HPDE6-E6E7 (cell line): ENCODE measurements around the gene ZBTB4.

Experiments
- DNase-seq: peaks from one replicate; pipeline ENCODE4 v3.0.0; 2011; ENCODE audit warnings: missing footprints; ENCODE audit errors: extremely low spot score

The ZBTB4 gene

GRCh38 chr17:7479213-7480088, at the start of gene ZBTB4:
Gene ZBTB4, minus strand, starts transcription at chr17:7479631. Its CDS starts 12,830 bp downstream, at chr17:7466801.
- DNase-seq, result no peak

GRCh38 chr17:7528842-7529241, 49.4 kb upstream of the ZBTB4 start:
- DNase-seq, result no peak

DNA sequence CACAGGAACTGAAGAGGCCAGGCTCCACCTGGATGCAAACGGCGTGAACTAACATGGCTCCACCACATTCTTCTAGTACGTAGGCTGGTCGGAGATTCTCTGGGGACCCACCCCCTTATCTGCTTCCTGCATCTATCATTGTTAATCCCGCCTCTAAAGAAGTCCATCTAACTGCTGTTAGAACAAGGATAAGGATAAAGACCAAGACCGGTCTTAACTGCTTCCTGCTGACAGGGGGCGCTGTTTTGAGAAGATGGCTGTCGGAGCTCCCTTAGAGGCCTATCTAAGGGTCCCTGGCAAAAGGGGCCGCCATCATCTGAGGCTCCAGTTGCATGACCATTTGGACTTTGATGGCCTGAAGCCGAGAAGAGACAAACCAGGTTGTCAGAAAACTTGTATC, 43.6 kb upstream of the ZBTB4 start:
- no peak for DNase-seq

DNA sequence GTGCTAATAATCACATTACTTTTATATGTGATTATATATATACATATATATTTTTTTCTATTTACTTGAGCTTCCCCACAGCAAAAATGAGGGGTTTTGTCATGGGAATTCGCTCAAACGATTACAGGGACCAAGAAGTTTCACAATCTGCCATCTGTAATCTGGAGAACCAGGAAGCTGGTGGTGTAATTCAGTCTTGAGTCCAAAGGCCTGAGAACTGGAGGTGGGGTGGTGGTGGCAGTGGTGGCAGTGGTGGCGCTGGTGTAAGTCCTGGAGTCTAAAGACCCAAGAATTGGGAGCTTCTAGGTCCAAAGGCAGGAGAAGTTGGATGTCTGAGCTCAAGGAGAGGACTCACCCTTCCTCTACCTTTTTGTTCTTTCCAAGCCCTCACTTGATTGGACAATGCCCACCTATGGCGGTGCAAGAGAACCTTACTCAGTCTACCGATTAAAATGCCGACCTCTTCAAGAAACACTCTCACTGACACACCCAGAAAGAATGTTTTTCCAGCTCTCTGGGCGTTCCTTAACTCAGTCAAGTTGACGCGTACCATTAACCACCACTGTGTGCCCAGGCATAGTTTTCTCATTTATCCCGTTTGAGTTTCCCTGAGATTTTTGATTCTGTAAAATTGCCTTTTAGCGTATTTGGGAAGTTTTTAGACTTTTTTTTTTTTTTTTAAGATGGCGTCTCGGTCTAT, 36.6 kb upstream of the ZBTB4 start:
- DNase-seq, result no peak

- no peak for DNase-seq
Observed at GRCh38 chr17:7513850-7514419, 34.5 kb upstream of the ZBTB4 start.

GRCh38 chr17:7512824-7513540, 33.6 kb upstream of the ZBTB4 start:
- no peak for DNase-seq

DNA sequence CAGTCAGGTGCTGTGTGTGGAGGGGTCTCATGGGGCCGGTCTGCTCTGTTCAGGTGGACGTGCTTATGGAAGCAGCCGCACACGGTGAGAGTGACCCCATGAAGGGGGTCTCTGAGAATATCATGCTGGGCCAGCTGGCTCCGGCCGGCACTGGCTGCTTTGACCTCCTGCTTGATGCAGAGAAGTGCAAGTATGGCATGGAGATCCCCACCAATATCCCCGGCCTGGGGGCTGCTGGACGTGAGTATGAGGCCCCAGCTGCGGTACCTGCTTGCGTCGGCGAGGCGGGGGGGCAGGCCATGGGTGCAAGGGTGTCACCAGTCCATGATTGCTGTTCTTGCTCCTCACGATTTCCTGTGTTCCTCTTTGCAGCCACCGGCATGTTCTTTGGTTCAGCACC, 32.7 kb upstream of the ZBTB4 start:
- no peak for DNase-seq

DNA sequence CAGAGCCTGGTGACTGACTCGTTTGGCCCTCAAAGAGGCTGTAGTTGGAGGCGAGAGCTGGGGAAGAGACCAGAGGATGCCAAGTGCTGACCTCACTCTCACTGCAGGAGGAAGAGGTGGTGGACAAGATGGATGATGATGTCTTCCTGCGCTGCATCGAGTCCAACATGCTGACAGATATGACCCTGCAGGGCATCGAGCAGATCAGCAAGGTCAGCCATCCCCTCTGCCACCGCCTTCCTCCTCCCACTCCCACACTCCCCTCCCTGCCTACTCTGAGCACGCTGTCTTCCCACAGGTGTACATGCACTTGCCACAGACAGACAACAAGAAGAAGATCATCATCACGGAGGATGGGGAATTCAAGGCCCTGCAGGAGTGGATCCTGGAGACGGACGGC, 31.7 kb upstream of the ZBTB4 start:
- DNase-seq, result no peak

DNA sequence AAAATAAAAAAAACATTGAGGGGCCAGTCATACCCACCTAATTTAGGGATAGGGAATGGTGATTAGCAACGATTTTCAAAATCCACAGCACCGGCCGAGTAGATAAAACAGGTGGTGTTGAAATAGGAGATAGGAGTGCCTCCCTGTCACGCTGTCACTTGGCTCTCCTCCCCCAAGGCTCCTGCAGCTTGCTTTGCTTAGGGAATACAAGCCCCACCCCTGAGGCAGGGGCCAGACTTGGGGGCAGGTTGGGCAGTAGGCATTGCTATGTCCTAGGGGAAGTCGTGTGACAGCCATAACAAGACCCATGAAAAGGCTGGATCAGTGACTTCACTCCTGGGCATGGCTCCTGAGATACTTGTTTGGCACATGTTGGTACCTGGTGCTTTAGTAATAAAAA, 30.5 kb upstream of the ZBTB4 start:
- no peak for DNase-seq

DNA sequence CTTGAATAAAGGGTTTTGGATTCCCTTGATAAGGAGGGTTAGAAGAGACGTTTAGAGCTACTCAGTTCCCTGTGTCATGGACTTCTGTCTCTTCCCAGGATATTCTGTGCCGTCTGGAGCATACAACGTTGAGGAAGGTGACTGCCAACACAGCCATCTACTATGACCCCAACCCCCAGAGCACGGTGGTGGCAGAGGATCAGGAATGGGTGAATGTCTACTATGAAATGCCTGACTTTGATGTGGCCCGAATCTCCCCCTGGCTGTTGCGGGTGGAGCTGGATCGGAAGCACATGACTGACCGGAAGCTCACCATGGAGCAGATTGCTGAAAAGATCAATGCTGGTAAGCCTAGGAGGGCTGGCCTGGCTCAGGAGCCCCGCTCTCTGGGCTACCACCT, 29.4 kb upstream of the ZBTB4 start:
- no peak for DNase-seq

GRCh38 chr17:7508145-7508544, 28.7 kb upstream of the ZBTB4 start:
- DNase-seq, result no peak

DNA sequence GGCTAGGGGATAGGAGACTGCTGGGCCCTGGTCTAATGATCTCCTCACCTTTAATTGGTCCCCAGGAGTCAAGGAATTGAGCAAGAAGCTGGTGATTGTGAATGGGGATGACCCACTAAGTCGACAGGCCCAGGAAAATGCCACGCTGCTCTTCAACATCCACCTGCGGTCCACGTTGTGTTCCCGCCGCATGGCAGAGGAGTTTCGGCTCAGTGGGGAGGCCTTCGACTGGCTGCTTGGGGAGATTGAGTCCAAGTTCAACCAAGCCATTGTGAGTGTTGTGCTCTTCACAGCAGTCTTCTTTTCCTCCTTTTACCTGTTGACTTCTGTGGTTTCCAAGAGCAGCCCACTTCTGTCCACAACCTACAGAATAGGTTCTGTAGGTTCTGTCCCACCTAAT, 24.1 kb upstream of the ZBTB4 start:
- DNase-seq, result no peak

GRCh38 chr17:7502987-7503386, 23.6 kb upstream of the ZBTB4 start:
- no peak for DNase-seq

DNA sequence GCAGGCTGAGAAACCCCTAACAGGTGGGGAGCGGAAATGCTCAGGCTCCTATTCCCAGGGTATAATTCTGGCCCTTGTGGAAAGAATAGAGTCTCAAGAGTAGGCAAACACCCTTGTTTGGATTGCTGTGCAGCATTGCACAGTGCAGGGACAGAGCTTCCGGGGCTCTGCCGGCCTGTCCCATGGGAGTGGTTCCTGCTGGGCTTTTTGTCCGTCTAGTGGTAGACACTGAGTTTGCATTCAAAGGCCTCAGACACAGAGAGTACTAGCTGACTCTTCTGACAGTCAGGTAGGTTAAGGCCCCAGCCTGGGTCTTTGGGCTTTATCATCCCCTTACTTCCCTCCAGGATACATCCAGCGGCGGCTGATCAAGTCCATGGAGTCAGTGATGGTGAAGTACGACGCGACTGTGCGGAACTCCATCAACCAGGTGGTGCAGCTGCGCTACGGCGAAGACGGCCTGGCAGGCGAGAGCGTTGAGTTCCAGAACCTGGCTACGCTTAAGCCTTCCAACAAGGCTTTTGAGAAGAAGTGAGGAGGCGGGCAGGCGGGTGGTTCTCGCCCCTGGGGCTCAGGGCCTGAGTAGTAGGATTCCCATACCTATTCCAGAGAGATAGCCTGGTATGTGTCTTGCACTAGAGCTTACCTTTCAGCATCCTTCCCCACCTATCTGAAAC, 22.9 kb upstream of the ZBTB4 start:
- DNase-seq, result no peak

DNA sequence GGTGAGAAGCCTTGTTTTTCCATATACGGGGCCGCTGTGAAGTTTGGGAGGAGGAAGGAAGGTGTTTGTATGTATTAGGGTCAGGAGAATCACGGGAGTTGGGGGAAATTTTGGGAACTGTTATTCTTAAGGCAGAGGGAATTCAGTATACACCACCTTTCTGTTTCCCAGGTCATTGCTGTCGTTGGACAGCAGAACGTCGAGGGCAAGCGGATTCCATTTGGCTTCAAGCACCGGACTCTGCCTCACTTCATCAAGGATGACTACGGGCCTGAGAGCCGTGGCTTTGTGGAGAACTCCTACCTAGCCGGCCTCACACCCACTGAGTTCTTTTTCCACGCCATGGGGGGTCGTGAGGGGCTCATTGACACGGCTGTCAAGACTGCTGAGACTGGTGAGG, 22.3 kb upstream of the ZBTB4 start:
- no peak for DNase-seq

GRCh38 chr17:7499161-7499560, 19.7 kb upstream of the ZBTB4 start:
- DNase-seq, result no peak

DNA sequence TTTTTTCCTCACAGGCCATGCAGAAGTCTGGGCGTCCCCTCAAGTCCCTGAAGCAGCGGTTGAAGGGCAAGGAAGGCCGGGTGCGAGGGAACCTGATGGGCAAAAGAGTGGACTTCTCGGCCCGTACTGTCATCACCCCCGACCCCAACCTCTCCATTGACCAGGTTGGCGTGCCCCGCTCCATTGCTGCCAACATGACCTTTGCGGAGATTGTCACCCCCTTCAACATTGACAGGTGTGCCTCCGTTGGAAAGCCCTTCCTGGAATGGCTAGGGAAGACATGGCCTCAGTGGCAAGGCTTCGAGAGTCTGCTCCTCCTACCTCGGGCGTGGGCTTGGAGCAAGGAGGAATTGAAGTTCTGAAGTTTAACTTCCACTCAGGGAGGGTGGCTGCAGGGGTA, 18.2 kb upstream of the ZBTB4 start:
- no peak for DNase-seq

DNA sequence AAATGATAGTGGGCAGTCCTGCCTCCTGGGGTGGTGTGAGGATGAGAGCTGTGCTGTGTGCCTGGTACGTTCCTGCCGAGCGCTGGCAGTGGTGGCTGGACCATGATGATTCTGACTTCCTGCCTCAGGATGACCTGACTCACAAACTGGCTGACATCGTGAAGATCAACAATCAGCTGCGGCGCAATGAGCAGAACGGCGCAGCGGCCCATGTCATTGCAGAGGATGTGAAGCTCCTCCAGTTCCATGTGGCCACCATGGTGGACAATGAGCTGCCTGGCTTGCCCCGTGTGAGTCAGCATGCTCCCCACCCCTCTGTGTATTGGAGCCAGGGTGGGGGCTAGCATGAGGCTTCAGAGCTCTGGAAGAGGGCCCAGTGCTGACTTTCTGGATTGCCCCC, 17.8 kb upstream of the ZBTB4 start:
- no peak for DNase-seq

DNA sequence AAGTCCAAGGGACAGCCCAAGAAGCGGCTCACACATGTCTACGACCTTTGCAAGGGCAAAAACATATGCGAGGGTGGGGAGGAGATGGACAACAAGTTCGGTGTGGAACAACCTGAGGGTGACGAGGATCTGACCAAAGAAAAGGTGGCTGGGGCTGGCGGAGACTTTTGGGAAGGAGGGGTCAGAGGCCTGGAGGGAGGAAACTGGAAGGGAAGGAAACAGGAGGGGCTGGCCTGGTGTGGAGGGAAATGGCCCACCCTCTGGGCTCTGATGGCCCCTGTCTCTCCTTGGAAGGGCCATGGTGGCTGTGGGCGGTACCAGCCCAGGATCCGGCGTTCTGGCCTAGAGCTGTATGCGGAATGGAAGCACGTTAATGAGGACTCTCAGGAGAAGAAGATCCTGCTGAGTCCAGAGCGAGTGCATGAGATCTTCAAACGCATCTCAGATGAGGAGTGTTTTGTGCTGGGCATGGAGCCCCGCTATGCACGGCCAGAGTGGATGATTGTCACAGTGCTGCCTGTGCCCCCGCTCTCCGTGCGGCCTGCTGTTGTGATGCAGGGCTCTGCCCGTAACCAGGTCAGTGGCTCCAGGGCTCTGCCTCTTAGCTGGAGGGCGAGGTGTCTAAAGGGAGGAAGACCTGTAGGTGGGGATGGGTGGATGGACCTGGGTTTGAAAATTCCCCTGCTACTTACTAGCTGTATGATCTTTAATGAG, 17.2 kb upstream of the ZBTB4 start:
- DNase-seq, result no peak

DNA sequence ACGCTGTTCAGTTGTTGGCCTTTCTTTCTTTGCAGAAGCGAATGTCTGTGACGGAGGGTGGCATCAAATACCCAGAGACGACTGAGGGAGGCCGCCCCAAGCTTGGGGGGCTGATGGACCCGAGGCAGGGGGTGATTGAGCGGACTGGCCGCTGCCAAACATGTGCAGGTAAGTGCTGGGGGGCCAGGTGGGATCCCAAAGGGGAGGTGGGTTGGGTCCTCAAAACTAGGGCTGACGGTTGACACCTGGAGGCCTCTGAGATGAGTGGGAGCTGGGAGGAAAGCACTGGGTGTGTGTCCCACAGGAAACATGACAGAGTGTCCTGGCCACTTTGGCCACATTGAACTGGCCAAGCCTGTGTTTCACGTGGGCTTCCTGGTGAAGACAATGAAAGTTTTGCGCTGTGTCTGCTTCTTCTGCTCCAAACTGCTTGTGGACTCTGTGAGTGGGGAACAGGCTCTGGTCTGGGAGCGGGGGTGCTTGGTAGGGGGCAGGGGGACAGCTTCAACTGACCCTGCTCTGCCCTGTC, 16.5 kb upstream of the ZBTB4 start:
- DNase-seq, result no peak

DNA sequence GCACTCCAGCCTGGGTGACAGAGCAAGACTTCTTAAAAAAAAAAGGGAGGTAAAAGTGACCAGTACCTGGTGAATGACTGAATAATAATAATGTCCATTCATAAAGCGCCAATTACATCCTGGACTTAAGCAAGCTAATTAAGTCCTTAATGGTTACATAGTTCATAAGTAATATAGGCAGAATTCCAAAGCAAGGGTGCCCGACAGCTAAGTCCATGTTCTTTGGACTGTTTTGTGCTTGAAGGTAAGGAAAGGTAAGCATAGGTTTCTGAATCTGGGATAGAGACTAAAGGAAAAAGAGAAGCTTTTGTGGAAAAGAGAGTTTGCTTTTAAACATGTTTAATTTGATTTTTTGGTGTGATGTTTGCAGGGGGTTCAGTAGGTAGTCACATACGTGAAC, 14.5 kb upstream of the ZBTB4 start:
- DNase-seq, result no peak
